Measurements from ENCODE around the gene PICK1.

DNA sequence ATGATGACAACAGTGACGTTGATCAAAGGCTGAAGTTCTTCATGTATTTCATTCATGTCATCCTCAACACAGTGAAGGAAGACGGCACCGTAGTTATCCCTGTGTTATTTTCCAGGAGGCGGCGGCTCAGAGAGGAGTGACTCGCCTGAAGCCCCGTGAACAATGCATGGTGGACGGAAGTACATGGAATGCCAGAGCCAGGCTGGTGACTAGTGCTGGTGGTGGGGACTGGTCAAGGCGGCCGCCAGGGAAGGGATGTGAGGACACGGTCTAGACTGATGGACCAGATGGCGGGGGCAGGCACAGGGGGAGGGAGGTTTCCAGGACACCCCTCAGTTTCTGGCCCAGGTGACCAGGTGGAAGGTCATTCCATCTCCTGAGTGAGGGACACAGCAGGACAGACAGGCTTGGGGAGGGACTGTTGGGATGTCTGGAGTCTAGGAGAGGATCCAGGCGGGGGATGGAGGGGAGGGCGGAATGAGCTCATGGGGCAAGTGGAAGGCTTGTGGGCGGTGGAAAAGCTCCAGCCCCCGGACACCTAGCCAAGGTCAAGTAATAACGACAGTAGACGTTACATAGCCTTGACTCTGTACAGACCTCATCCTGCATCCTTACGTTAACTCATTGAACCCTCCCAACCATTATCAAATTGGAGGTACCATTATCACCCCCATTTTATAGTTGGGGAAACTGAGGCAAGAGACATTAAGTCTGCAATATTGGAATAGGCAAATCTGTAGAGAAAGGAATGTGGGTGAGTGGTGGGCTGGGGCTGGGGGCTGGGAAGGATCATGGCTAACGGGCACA, 16.0 kb upstream of the PICK1 start:
- no peak for TF ChIP-seq POLR2AphosphoS5 (IDR thresholded peaks at IDR 0.05; ENCODE audit: low read depth, low read length)
- no peak for TF ChIP-seq TAF1 (IDR thresholded peaks at IDR 0.05; ENCODE audit: borderline replicate concordance, low read depth, low read length)
- no peak for TF ChIP-seq POLR2A (IDR thresholded peaks at IDR 0.05; ENCODE audit: low read depth, low read length)

Measured in GM12892 (cell line).